Pancreas (tissue), 10 donors: Measurements from ENCODE around the gene C11orf54. TPM values are rescaled to one million over a fixed set of nuclear protein-coding genes. Genes with fewer than 3 reads are reported as not detected.

Experiments used
- ATAC-seq, 4 donors: fragments of 200-7000 bp; cut with Tn5 transposase; one replicate each; pipeline versions ENCODE4 v1.8.0 to v1.9.1; 2020; ENCODE audit warnings: mild to moderate bottlenecking in 4 of 4, moderate library complexity in 4 of 4
- DNase-seq, 6 donors: peaks; one replicate each; pipeline ENCODE4 v3.0.0-alpha.2; 2020
- FAIRE-seq: peaks from 2 replicates; lab custom pipeline; 2012; peaks lifted over from hg19 to GRCh38; lab: Jason Lieb, UNC
- H3K27ac ChIP-seq, 4 donors: fragments of 200-600 bp; sonication (generic); 1 replicate in 3 of 4; 2 replicates in 1 of 4; pipeline versions ENCODE4 v1.5.0 to v1.8.0; 2020
- H3K27me3 ChIP-seq, 4 donors: fragments of 200-600 bp; one replicate each; pipeline ENCODE4 v1.8.0; 2021
- H3K36me3 ChIP-seq, 3 donors: fragments of 200-600 bp; sonication (generic) in 1 of 3; one replicate each; pipeline versions ENCODE4 v1.5.0 to v1.8.0; 2020 to 2021
- H3K4me1 ChIP-seq, 3 donors: fragments of 200-600 bp; one replicate each; pipeline ENCODE4 v1.8.0; 2021
- H3K4me3 ChIP-seq, 4 donors: fragments of 200-600 bp; sonication (generic) in 2 of 4; one replicate each; pipeline versions ENCODE4 v1.5.0 to v1.8.0; 2020 to 2021
- H3K9me3 ChIP-seq, 4 donors: fragments of 200-600 bp; one replicate each; pipeline ENCODE4 v1.8.0; 2021
- CTCF ChIP-seq, 4 donors: fragments of 200-600 bp; sonication (generic) in 3 of 4; IDR thresholded peaks; one replicate each; pipeline versions ENCODE4 v1.5.0 to v1.8.0; 2021; ENCODE audit warnings: antibody characterized with exemption in 4 of 4
- WGBS, 2 donors: extraction: QIAGEN DNeasy Blood & Tissue Kit; methylation state at CpG; one replicate each; pipeline ENCODE4 v1.1.7; 2013; 5-methylcytosine and 5-hydroxymethylcytosine counted together
- intact Hi-C, 3 donors: fragments of 100-400 bp; cut with DNase I; formaldehyde crosslinking; loops; one replicate each; pipeline versions ENCODE4 v1.11.1 to v1.14.2; 2022
- microRNA-seq, 2 donors: library from miRNA; unstranded; fragments of <30 nt; microRNA quantifications; one replicate each; pipeline versions ENCODE4 to v1.1.0, GENCODE V29; 2019 to 2020
- polyA plus RNA-seq, 2 donors: library from polyadenylated mRNA; stranded (reverse); fragments of 200-250 nt; gene quantifications; one replicate each; pipeline ENCODE4 v1.2.3, GENCODE V29; 2013
- total RNA-seq, 6 donors: library from RNA; stranded (reverse); fragmentation: NEBNext Ultra II Directional in 4 of 6; extraction: Animal tissue kit (Norgen Biotek cat#: 25700) in 4 of 6; gene quantifications; one replicate each; pipeline versions ENCODE4 v1.2.1 to v1.2.4, GENCODE V29; 2021 to 2023
- donor health status: healthy with polysubstance abuse.
- donor health status: DM: no; HTN: no; CAD: no; lungs with moderate emphysema.
- donor health status: DM: no; HTN: no; CAD: no.
- donor health status: control.
- donor health status: control.
- donor health status: Bipolar disorder and iron deficiency.
- donor health status: DM: yes; HTN: yes; CAD: no.
- donor health status: DM: no; HTN: no; CAD: no.
- donor health status: DM: no; HTN: no; CAD: no.
- donor health status: DM: yes; HTN: yes; CAD: no.

Gene C11orf54
- total and polyA plus RNA-seq, 8 donors, result 12.5 to 30.9 (median 23.2) TPM

GRCh38 chr11:93801366-93801765 is 59.9 kb downstream of the C11orf54 start:
- intact Hi-C loops, result no loop called here
- peaks cover 0 to 10% (median 0%) of the 10 kb centered on the region in 3 donors for H3K4me1 ChIP-seq
- DNase-seq (no peak), FAIRE-seq (no peak), ATAC-seq (no peak)
- no peak overlapping the region for H3K4me3 ChIP-seq
- no peak for TF ChIP-seq CTCF (IDR thresholded peaks at IDR 0.05)
- H3K36me3 ChIP-seq, result peaks cover 0 to 49% (median 13%) of the 10 kb centered on the region in 3 donors
- no peaks in the 10 kb centered on the region for H3K27me3 ChIP-seq
- WGBS, 2 donors, result 18 to 41% methylated on average over 2 of the region's 2 CpGs
- H3K27ac ChIP-seq, result no peak overlapping the region
- no peaks in the 10 kb centered on the region for H3K9me3 ChIP-seq

DNA sequence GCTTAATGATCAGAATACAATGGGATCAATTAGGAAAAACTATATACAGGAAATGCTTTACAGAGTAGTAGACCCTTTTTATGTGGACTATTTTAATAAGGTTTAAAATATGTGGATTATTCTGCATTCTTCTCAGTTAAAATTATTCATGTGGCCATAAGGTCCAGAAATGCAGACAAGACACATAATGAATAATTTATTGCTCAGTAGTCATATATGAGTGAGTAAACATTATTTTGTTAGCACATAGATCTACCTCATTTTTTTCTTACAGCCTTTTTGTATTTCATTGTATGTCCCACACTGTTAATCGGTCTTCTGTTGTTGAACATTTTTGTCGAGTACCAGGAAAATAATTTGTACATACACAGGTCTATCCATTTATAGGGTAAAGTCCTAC is 63.4 kb downstream of the C11orf54 start:
- no peaks in the 10 kb centered on the region for H3K9me3 ChIP-seq
- H3K36me3 ChIP-seq, result peaks cover 0 to 36% (median 10%) of the 10 kb centered on the region in 3 donors
- TF ChIP-seq CTCF (IDR thresholded peaks at IDR 0.05), result no peak
- DNase-seq (no peak), ATAC-seq (no peak), FAIRE-seq (no peak)
- no peak overlapping the region for H3K4me3 ChIP-seq
- no peaks in the 10 kb centered on the region for H3K27me3 ChIP-seq
- H3K4me1 ChIP-seq, result peaks cover 0 to 10% (median 0%) of the 10 kb centered on the region in 3 donors
- H3K27ac ChIP-seq, result no peak overlapping the region
- 96 to 97% methylated on average over 2 of the region's 2 CpGs for WGBS, 2 donors
- intact Hi-C loops, result no loop called here

DNA sequence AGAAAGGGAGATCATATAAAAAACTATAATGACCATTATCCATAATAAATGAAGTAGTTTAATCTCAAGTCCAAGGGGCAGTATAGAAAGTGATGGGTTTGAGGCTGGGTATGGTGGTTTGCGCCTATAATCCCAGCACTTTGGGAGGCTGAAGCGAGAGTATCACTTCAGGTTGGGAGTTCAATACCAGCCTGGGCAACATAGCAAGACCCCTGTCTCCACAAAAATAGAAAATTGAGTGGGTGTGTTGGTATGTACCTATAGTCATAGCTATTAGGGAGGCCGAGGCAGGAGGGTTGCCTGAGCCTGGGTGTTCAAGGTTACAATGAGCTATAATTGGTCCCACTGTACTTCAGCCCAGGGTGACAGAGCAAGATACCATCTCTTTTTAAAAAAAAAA is 66.5 kb downstream of the C11orf54 start:
- 96 to 99% methylated on average over 3 of the region's 3 CpGs for WGBS, 2 donors
- intact Hi-C loops, result no loop called here
- ATAC-seq (no peak), FAIRE-seq (no peak), DNase-seq (no peak)
- H3K4me3 ChIP-seq, result no peak overlapping the region
- no peak for TF ChIP-seq CTCF (IDR thresholded peaks at IDR 0.05)
- no peaks in the 10 kb centered on the region for H3K4me1 ChIP-seq
- no peaks in the 10 kb centered on the region for H3K9me3 ChIP-seq
- no peaks in the 10 kb centered on the region for H3K27me3 ChIP-seq
- no peak overlapping the region for H3K27ac ChIP-seq
- H3K36me3 ChIP-seq, result peaks cover 0 to 53% (median 12%) of the 10 kb centered on the region in 3 donors

DNA sequence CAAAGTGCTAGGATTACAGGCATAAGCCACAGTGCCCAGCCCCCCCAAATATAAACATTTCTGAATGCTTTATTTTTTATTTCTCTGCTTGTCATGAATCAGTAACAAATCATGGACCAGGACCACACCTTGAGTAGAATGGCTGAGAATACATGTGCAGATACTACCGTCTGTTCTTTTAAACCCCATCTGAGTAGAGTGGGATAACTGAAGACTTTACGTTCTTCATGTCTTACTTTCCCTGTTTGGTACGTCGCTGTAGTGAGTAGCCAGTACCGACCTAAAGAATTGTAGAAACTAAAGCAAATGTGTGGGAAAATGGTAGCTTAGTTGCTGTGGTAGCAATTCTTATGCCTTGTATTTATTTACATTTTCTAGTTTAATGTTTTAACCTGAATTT is 72.5 kb downstream of the C11orf54 start:
- H3K27me3 ChIP-seq, result no peaks in the 10 kb centered on the region
- intact Hi-C loops, result no loop called here
- ATAC-seq (no peak), DNase-seq (no peak), FAIRE-seq (no peak)
- H3K4me3 ChIP-seq, result no peak overlapping the region
- no peak overlapping the region for H3K27ac ChIP-seq
- peaks cover 0 to 36% (median 7%) of the 10 kb centered on the region in 3 donors for H3K36me3 ChIP-seq
- no peak for TF ChIP-seq CTCF (IDR thresholded peaks at IDR 0.05)
- WGBS, 2 donors, result 95 to 99% methylated on average over 5 of the region's 5 CpGs
- H3K4me1 ChIP-seq, result peaks cover 0 to 5% (median 0%) of the 10 kb centered on the region in 3 donors
- H3K9me3 ChIP-seq, result no peaks in the 10 kb centered on the region

Small RNA genes lying within 50 kb of the gene (microRNA-seq; reads per million reads assigned to microRNA genes)
- 1.9 to 2.7 reads per million in 2 donors for gene MIR1304

Other genes with a start within 250 kb of the C11orf54 start
- 10 to 100 TPM; 16.0 to 31.8 (median 19.6) TPM for gene SMCO4, start 198.3 kb upstream of the C11orf54 start, total RNA-seq
- 10 to 100 TPM; 15.6 to 41.8 TPM for gene SMCO4, start 198.3 kb upstream of the C11orf54 start, polyA plus RNA-seq
- 1 to 10 TPM; 2.8 to 5.6 (median 4.0) TPM for gene CEP295, start 80.0 kb upstream of the C11orf54 start, total RNA-seq
- gene CEP295, start 80.0 kb upstream of the C11orf54 start, polyA plus RNA-seq, result 1 to 10 TPM; 5.1 to 6.5 TPM
- gene TAF1D, start 177 bp upstream of the C11orf54 start, total RNA-seq, result 100 to 1,000 TPM in 2 of 6 donors, 10 to 100 TPM in 4; 58.4 to 151 (median 85.4) TPM
- gene TAF1D, start 177 bp upstream of the C11orf54 start, polyA plus RNA-seq, result 100 to 1,000 TPM; 149 to 248 TPM
- 10 to 100 TPM in 5 of 6 donors, 1 to 10 TPM in 1; 8.7 to 17.8 (median 11.6) TPM for gene MED17, start 42.6 kb downstream of the C11orf54 start, total RNA-seq
- 10 to 100 TPM in 1 of 2 donors, 1 to 10 TPM in 1; 6.6 to 10.1 TPM for gene MED17, start 42.6 kb downstream of the C11orf54 start, polyA plus RNA-seq
- gene VSTM5, start 108.9 kb downstream of the C11orf54 start, total RNA-seq, result under 1 TPM; 0.18 to 0.31 (median 0.26) TPM
- gene VSTM5, start 108.9 kb downstream of the C11orf54 start, polyA plus RNA-seq, result under 1 TPM; 0.23 to 0.27 TPM